GM10266 (cell line): ENCODE measurements around the gene MEPCE.
"Not testable (repeated sequence)": the region's sequence is repeated elsewhere in the genome, so short reads cannot be mapped to it uniquely, and the experiment has no call there.

Experiments used
- DNase-seq: peaks from one replicate; pipeline ENCODE4 v3.0.0; 2012; ENCODE audit errors: extremely low spot score
- CTCF ChIP-seq: IDR thresholded peaks from 2 replicates; pipeline ENCODE4 v1.5.1; 2012; ENCODE audit warnings: mild to moderate bottlenecking, low read depth; ENCODE audit not compliant: control insufficient read depth, insufficient read depth; ENCODE audit errors: missing control alignments

The MEPCE gene

GRCh38 chr7:100429637-100430492, at the start of gene MEPCE:
Gene MEPCE, plus strand, starts transcription at chr7:100429831. Its CDS starts 188 bp downstream, at chr7:100430019.
- peak; percentile 96 for DNase-seq

GRCh38 chr7:100380196-100380595, 49.4 kb upstream of the MEPCE start:
- no peak for DNase-seq
- no peak for TF ChIP-seq CTCF

More at GRCh38 chr7:100429637-100430492, at the start of gene MEPCE:
- no peak for TF ChIP-seq CTCF

GRCh38 chr7:100381531-100382233, 47.9 kb upstream of the MEPCE start:
- not testable (repeated sequence) for DNase-seq

GRCh38 chr7:100382234-100382853, 47.3 kb upstream of the MEPCE start:
- DNase-seq = not testable (repeated sequence)

GRCh38 chr7:100384628-100385294, 44.9 kb upstream of the MEPCE start:
- no peak for TF ChIP-seq CTCF
- no peak for DNase-seq

- DNase-seq = no peak
- TF ChIP-seq CTCF = no peak
Measured at GRCh38 chr7:100386940-100387339, 42.7 kb upstream of the MEPCE start.

GRCh38 chr7:100387695-100388094, 41.9 kb upstream of the MEPCE start:
- DNase-seq = no peak
- TF ChIP-seq CTCF = no peak

- no peak for TF ChIP-seq CTCF
- no peak for DNase-seq
Measured at GRCh38 chr7:100389437-100390088, 40.1 kb upstream of the MEPCE start.
